HepG2 (cell line): ENCODE data around the gene ANKS1B. TPM values are rescaled to one million over a fixed set of nuclear protein-coding genes. Genes with fewer than 3 reads are reported as not detected.

Experiments used
- ATAC-seq: fragments of 200-7000 bp; cut with Tn5 transposase; 3 replicates; pipeline ENCODE4 v1.9.1; 2020; ENCODE audit warnings: mild to moderate bottlenecking, moderate library complexity
- BruUV-seq: library from RNA; stranded (reverse); fragments of 400-500 nt; replicated peaks from 2 replicates; lab custom pipeline; 2021; lab: Mats Ljungman, UMichigan
- CTCF ChIA-PET: fragments of 300-600 bp; formaldehyde crosslinking; extraction: SDS; loops from one replicate; lab custom pipeline; 2021; ENCODE audit warnings: low total read pairs, inconsistent platforms, low intra/inter-chr PET ratio; lab: Yijun Ruan, JAX
- POLR2A ChIA-PET: fragments of 350-600 bp; sonication (Branson Sonifier 250); formaldehyde crosslinking; loops from one replicate; lab custom pipeline; 2020; ENCODE audit warnings: antibody characterized with exemption, inconsistent platforms; lab: Yijun Ruan, JAX
- DNase-seq: peaks from one replicate; pipeline ENCODE4 v3.0.0-alpha.2; 2015; ENCODE audit warnings: low spot score
- FAIRE-seq: peaks from 3 replicates; lab custom pipeline; 2011; peaks lifted over from hg19 to GRCh38; lab: Jason Lieb, UNC
- H2AFZ ChIP-seq: one replicate; pipeline ENCODE4 v1.6.1; 2011; ENCODE audit warnings: low read length, inconsistent platforms
- H3K27ac ChIP-seq: fragments of 300-600 bp; 3 replicates; pipeline ENCODE4 v1.8.0; 2011; ENCODE audit warnings: mixed run types, mild to moderate bottlenecking, mixed read lengths, low read length, inconsistent platforms; ENCODE audit not compliant: insufficient read depth; ENCODE audit errors: extremely low read length
- H3K27me3 ChIP-seq, 2 experiments: fragments of 200-600 bp in 1 of 2; 2 replicates in 1 of 2; 3 replicates in 1 of 2; pipeline versions ENCODE4 v1.6.0 to v1.8.0; 2011; ENCODE audit warnings: low read length in 2 of 2, mild to moderate bottlenecking in 2 of 2, moderate library complexity in 2 of 2, inconsistent platforms in 1 of 2; ENCODE audit not compliant: insufficient read depth in 2 of 2, control insufficient read depth in 1 of 2
- H3K36me3 ChIP-seq, 2 experiments: fragments of 200-600 bp in 1 of 2; replicated peaks in 1 of 2; 2 replicates in 1 of 2; 3 replicates in 1 of 2; pipeline versions ENCODE4 v1.5.1 to v1.8.0; 2011; ENCODE audit warnings: low read length in 2 of 2, inconsistent platforms in 1 of 2; ENCODE audit not compliant: insufficient read depth in 2 of 2, control insufficient read depth in 1 of 2
- H3K4me1 ChIP-seq: 2 replicates; pipeline ENCODE4 v1.5.1; 2012; ENCODE audit warnings: low read length, inconsistent platforms; ENCODE audit not compliant: insufficient read depth
- H3K4me2 ChIP-seq: 2 replicates; pipeline ENCODE4 v1.6.0; 2011; ENCODE audit warnings: low read depth, low read length, inconsistent platforms
- H3K4me3 ChIP-seq, 3 experiments: fragments of 200-600 bp in 1 of 3; sonication (generic), shearing (Covaris generic) in 1 of 3; replicated peaks in 1 of 3; 2 replicates each; pipeline ENCODE4 v1.5.1; 2011 to 2016; ENCODE audit warnings: low read length in 3 of 3, inconsistent platforms in 2 of 3, low read depth in 2 of 3, mild to moderate bottlenecking in 2 of 3, control low read depth in 1 of 3, mixed read lengths in 1 of 3; ENCODE audit not compliant: insufficient read depth in 1 of 3
- H3K79me2 ChIP-seq: one replicate; pipeline ENCODE4 v1.6.1; 2011; ENCODE audit warnings: low read length, inconsistent platforms; ENCODE audit not compliant: insufficient read depth
- H3K9ac ChIP-seq: 2 replicates; pipeline ENCODE4 v1.6.0; 2011; ENCODE audit warnings: mild to moderate bottlenecking, low read depth, low read length, inconsistent platforms; ENCODE audit not compliant: insufficient read depth
- H3K9me3 ChIP-seq: 2 replicates; pipeline ENCODE4 v1.5.1; 2012; ENCODE audit warnings: mild to moderate bottlenecking, low read length
- H4K20me1 ChIP-seq: 2 replicates; pipeline ENCODE4 v1.6.0; 2011; ENCODE audit warnings: inconsistent platforms, mild to moderate bottlenecking, low read length, moderate library complexity; ENCODE audit not compliant: insufficient read depth
- HOXA3 ChIP-seq: sonication (generic); formaldehyde crosslinking; IDR thresholded peaks from 2 replicates; pipeline ENCODE4 v1.5.0; 2020; ENCODE audit warnings: missing genetic modification reagents
- ZBTB37 ChIP-seq: sonication (generic); formaldehyde crosslinking; IDR thresholded peaks from 2 replicates; pipeline ENCODE4 v1.4.0; 2020; ENCODE audit warnings: mild to moderate bottlenecking, missing genetic modification reagents
- ZIK1 ChIP-seq: sonication (generic); formaldehyde crosslinking; IDR thresholded peaks from 2 replicates; pipeline ENCODE4 v1.5.0; 2020; ENCODE audit warnings: mild to moderate bottlenecking, low read depth, missing genetic modification reagents, borderline replicate concordance
- ZNF263 ChIP-seq: sonication (generic); formaldehyde crosslinking; IDR thresholded peaks from 2 replicates; pipeline ENCODE4 v1.4.0; 2020; ENCODE audit warnings: missing genetic modification reagents
- ZNF274 ChIP-seq: sonication (generic); formaldehyde crosslinking; IDR thresholded peaks from 2 replicates; pipeline ENCODE4 v1.5.1; 2020; ENCODE audit warnings: mild to moderate bottlenecking, missing genetic modification reagents
- WGBS: methylation state at CpG from one replicate; pipeline ENCODE4 v1.1.6; 2017; ENCODE audit warnings: low lambda C conversion rate; 5-methylcytosine and 5-hydroxymethylcytosine counted together
- in situ Hi-C: cut with HindIII; loops from 2 replicates; pipeline ENCODE4 v1.10.0; 2017; ENCODE audit warnings: low pct_unique_long_range_greater_than_20kb; ENCODE audit not compliant: extremely low pct_ligation_motif_present
- intact Hi-C: fragments of 100-400 bp; cut with micrococcal nuclease; formaldehyde crosslinking; loops from one replicate; pipeline ENCODE4 v1.10.0; 2022; ENCODE audit not compliant: unreplicated experiment
- polyA plus RNA-seq, 8 experiments: library from polyadenylated mRNA; depleted of rRNA in 3 of 8; stranded (reverse) in 7 of 8; unstranded in 1 of 8; fragments of >200 nt; fragmentation: Illumina TruSeq in 4 of 8; extraction: Trizol in 4 of 8; gene quantifications; 2 replicates each; pipeline versions ENCODE4 v1.2.1 to v1.2.3, GENCODE V29; 2011 to 2016; ENCODE audit warnings: low read depth in 4 of 8, missing spikeins in 1 of 8, mixed read lengths in 1 of 8; ENCODE audit not compliant: insufficient read depth in 1 of 8
- total RNA-seq, 5 experiments: library from RNA; depleted of rRNA; stranded (reverse); fragments of >200 nt; fragmentation: Illumina TruSeq; extraction: Trizol; gene quantifications; 2 replicates each; pipeline ENCODE4 v1.2.3, GENCODE V29; 2016; ENCODE audit warnings: low read depth in 1 of 5
- TF ChIP-seq, protein P1 (sequence below): sonication (generic); formaldehyde crosslinking; IDR thresholded peaks from 2 replicates; pipeline ENCODE4 v1.5.0; 2020; ENCODE audit warnings: mild to moderate bottlenecking, missing genetic modification reagents, moderate library complexity

Gene ANKS1B
- total and polyA plus RNA-seq, 2 of the 13 experiments (the other 11 are each of a cell fraction or from before 2014, with no cell fraction given) = 0.15 TPM; not detected in 1

DNA sequence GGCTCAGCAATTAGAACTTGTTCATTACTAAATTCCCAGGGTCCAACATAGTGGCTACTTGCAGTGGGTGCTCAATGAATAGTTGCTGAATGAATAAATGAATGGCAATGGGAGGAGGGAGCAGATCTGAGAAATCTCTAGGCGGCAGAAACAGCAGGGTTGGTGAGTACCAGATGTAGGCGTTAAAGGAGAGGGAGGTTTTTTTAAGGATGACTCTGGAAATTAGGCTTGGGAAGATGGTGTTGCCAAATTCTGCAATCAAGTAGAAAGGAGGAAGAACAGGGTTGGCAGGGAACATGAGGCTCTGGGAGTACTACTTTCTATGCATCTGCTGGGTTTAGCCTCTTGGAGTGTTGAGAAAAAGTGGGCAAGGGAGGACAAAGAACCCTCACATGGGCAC, 1132.6 kb downstream of the ANKS1B start (continued):
- TF ChIP-seq ZBTB37 (CRISPR knock-in tag) (no peak), ZNF263 (CRISPR knock-in tag) (no peak), HOXA3 (no peak)

DNA sequence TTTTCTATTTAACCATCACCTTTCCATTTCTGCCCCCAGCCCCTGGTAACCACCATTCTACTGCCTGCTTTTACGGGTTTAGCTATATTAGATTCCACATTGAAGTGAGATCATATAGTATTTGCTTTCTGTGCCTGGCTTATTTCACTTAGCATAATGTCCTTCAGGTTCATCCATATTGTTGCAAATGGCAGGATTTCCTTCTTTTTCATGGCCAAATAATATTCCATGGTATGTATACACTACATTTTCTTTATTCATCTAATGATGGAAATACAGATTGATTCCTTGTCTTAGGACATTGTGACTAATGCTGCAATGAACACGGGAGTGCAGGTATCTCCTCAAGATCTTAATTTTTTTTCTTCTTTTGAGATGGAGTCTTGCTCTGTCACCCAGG, 1137.5 kb downstream of the ANKS1B start:
- POLR2A ChIA-PET = no interaction called here
- Histone ChIP-seq H2AFZ (no peak overlapping the region), H3K27me3 (no peaks in the 10 kb centered on the region), H3K27ac (no peak overlapping the region), H3K4me2 (no peak overlapping the region), H3K36me3 (no peaks in the 10 kb centered on the region), H3K4me3 (no peak overlapping the region), H3K79me2 (no peaks in the 10 kb centered on the region), H4K20me1 (no peaks in the 10 kb centered on the region), H3K9me3 (no peaks in the 10 kb centered on the region), H3K4me1 (no peaks in the 10 kb centered on the region), H3K9ac (no peak overlapping the region)
- ATAC-seq = no peak
- in situ Hi-C loops (no loop called here), intact Hi-C loops (no loop called here)
- WGBS = 0% methylated on average over 2 of the region's 2 CpGs
- no peak for FAIRE-seq
- no TSS peak for BruUV-seq
- CTCF ChIA-PET = no interaction called here
- no peak for DNase-seq
- TF ChIP-seq ZNF274 (CRISPR knock-in tag) = no peak
- TF ChIP-seq ZIK1 (CRISPR knock-in tag) = no peak
- TF ChIP-seq, protein P1, sequence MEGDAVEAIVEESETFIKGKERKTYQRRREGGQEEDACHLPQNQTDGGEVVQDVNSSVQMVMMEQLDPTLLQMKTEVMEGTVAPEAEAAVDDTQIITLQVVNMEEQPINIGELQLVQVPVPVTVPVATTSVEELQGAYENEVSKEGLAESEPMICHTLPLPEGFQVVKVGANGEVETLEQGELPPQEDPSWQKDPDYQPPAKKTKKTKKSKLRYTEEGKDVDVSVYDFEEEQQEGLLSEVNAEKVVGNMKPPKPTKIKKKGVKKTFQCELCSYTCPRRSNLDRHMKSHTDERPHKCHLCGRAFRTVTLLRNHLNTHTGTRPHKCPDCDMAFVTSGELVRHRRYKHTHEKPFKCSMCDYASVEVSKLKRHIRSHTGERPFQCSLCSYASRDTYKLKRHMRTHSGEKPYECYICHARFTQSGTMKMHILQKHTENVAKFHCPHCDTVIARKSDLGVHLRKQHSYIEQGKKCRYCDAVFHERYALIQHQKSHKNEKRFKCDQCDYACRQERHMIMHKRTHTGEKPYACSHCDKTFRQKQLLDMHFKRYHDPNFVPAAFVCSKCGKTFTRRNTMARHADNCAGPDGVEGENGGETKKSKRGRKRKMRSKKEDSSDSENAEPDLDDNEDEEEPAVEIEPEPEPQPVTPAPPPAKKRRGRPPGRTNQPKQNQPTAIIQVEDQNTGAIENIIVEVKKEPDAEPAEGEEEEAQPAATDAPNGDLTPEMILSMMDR = no peak
